Measurements from ENCODE around the gene PSMB7. TPM values are rescaled to one million over a fixed set of nuclear protein-coding genes. Genes with fewer than 3 reads are reported as not detected.

Gene PSMB7
- total RNA-seq, 2 donors from 2014 or later, result 150 to 158 TPM

- WGBS, result 4% methylated on average over 41 of the region's 41 CpGs
- Histone ChIP-seq H3K27ac (no peak within 1 kb of the TSS), H3K4me1 (replicated peaks) (no peaks in the 10 kb centered on the region), H3K27me3 (replicated peaks; ENCODE audit: insufficient read depth) (peaks cover 15% of the 10 kb centered on the region), H3K4me3 (peak within 1 kb of the TSS in 1 of 2 donors; percentile 8), H3K9me3 (no peaks in the 10 kb centered on the region), H3K36me3 (no peaks in the 10 kb centered on the region)
- TF ChIP-seq POLR2A (IDR thresholded peaks at IDR 0.05), result no peak
- TF ChIP-seq POLR2AphosphoS5 (IDR thresholded peaks at IDR 0.05), result no peak
- TF ChIP-seq, protein P1, sequence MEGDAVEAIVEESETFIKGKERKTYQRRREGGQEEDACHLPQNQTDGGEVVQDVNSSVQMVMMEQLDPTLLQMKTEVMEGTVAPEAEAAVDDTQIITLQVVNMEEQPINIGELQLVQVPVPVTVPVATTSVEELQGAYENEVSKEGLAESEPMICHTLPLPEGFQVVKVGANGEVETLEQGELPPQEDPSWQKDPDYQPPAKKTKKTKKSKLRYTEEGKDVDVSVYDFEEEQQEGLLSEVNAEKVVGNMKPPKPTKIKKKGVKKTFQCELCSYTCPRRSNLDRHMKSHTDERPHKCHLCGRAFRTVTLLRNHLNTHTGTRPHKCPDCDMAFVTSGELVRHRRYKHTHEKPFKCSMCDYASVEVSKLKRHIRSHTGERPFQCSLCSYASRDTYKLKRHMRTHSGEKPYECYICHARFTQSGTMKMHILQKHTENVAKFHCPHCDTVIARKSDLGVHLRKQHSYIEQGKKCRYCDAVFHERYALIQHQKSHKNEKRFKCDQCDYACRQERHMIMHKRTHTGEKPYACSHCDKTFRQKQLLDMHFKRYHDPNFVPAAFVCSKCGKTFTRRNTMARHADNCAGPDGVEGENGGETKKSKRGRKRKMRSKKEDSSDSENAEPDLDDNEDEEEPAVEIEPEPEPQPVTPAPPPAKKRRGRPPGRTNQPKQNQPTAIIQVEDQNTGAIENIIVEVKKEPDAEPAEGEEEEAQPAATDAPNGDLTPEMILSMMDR (IDR thresholded peaks at IDR 0.05), result no peak
- DNase-seq (ENCODE audit: low spot score), result peak; percentile 13
- intact Hi-C loops (cut with DNase I), result no loop called here
Observed at GRCh38 chr9:124450241-124450924, 35.1 kb upstream of the PSMB7 start, which contains the start of gene ADGRD2. ADGRD2 (plus strand) TSS chr9:124450451; CDS start chr9:124451667, 1,216 bp downstream.

- Histone ChIP-seq H3K27me3 (replicated peaks; ENCODE audit: insufficient read depth) (peaks cover 15% of the 10 kb centered on the region), H3K36me3 (no peaks in the 10 kb centered on the region), H3K27ac (no peak overlapping the region), H3K4me1 (replicated peaks) (no peaks in the 10 kb centered on the region), H3K9me3 (no peaks in the 10 kb centered on the region), H3K4me3 (no peak overlapping the region)
- 87% methylated on average over 13 of the region's 13 CpGs for WGBS
- intact Hi-C loops (cut with DNase I), result no loop called here
- no peak for DNase-seq (ENCODE audit: low spot score)
- no peak for TF ChIP-seq POLR2AphosphoS5 (IDR thresholded peaks at IDR 0.05)
- TF ChIP-seq, protein P1 (IDR thresholded peaks at IDR 0.05), result no peak
- no peak for TF ChIP-seq POLR2A (IDR thresholded peaks at IDR 0.05)
Observed at GRCh38 chr9:124449381-124450151, 34.3 kb upstream of the PSMB7 start.

GRCh38 chr9:124448019-124448418 lies 32.8 kb upstream of the PSMB7 start:
- DNase-seq (ENCODE audit: low spot score), result no peak
- H3K4me1 ChIP-seq (replicated peaks), result no peaks in the 10 kb centered on the region
- no peaks in the 10 kb centered on the region for H3K36me3 ChIP-seq
- no peak overlapping the region for H3K27ac ChIP-seq
- H3K4me3 ChIP-seq, result no peak overlapping the region
- H3K9me3 ChIP-seq, result no peaks in the 10 kb centered on the region
- peaks cover 10% of the 10 kb centered on the region for H3K27me3 ChIP-seq (replicated peaks; ENCODE audit: insufficient read depth)
- intact Hi-C loops (cut with DNase I), result no loop called here
- 34% methylated on average over 7 of the region's 7 CpGs for WGBS
- TF ChIP-seq POLR2AphosphoS5 (IDR thresholded peaks at IDR 0.05) (no peak), POLR2A (IDR thresholded peaks at IDR 0.05) (no peak)
- TF ChIP-seq, protein P1 (IDR thresholded peaks at IDR 0.05), result no peak

- 78% methylated on average over 4 of the region's 4 CpGs for WGBS
- intact Hi-C loops (cut with DNase I), result no loop called here
- TF ChIP-seq POLR2A (IDR thresholded peaks at IDR 0.05) (no peak), POLR2AphosphoS5 (IDR thresholded peaks at IDR 0.05) (no peak)
- TF ChIP-seq, protein P1 (IDR thresholded peaks at IDR 0.05), result no peak
- no peaks in the 10 kb centered on the region for H3K4me1 ChIP-seq (replicated peaks)
- H3K27me3 ChIP-seq (replicated peaks; ENCODE audit: insufficient read depth), result peaks cover 10% of the 10 kb centered on the region
- H3K9me3 ChIP-seq, result no peaks in the 10 kb centered on the region
- DNase-seq (ENCODE audit: low spot score), result no peak
- no peak overlapping the region for H3K4me3 ChIP-seq
- no peak overlapping the region for H3K27ac ChIP-seq
- no peaks in the 10 kb centered on the region for H3K36me3 ChIP-seq
Observed at GRCh38 chr9:124447297-124447661, 32.0 kb upstream of the PSMB7 start.
